Measurements from ENCODE around the gene DNAJB13. TPM values are rescaled to one million over a fixed set of nuclear protein-coding genes. Genes with fewer than 3 reads are reported as not detected.

DNAJB13 gene
- total and polyA plus RNA-seq, 10 of the 15 experiments (the other 5 are each of a cell fraction or from before 2014, with no cell fraction given) = 0.07 to 0.76 (median 0.15) TPM; not detected in 7

DNA sequence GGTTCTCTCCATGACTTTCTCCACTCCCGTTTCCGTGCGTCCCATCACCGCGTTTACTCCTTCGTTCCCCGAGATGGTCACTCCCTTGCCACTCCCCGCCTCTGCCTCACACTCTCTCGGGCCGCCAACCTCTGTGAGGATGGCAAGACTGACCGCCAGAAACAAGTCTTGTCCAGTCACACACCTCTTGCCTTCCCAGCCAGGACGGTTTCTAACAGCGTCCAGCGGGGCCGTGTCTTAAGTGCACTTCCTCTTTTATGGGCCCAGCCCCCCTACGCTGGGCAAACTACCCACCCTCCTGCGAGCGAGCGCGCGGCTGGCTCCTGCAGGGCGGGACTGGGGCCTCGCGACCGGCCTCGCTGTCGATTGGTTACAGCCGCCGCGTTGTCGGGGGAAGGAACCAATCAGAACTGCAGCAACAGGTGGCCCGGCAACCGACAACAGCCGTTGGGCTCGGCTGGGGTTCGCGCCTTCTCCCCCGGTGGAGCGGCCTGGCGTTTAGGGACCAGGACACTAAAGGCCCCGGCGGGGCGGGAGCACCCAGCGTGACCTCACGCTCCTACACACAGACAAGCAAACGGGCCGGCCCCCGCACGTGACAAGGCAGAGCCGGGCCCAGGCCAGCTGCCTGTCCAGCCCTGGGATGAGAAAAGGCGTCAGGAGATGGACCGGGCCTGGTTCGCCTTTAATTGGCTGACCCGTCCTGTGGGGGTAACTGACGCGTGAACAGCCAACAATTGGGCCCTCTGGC, 32.3 kb downstream of the DNAJB13 start (continued):
- TF ChIP-seq WRNIP1 (IDR thresholded peaks at IDR 0.05; ENCODE audit: borderline replicate concordance, low read depth, low read length) = no peak
- TF ChIP-seq CBX3 (IDR thresholded peaks at IDR 0.05; ENCODE audit: borderline replicate concordance, low read depth) = no peak
- peak; percentile 73; the same call in 1 of the 2 replicates for TF ChIP-seq ASH2L (IDR thresholded peaks at IDR 0.05; ENCODE audit: borderline replicate concordance, low read depth)
- peak; percentile 86 to 97 for TF ChIP-seq BHLHE40 (IDR thresholded peaks at IDR 0.05; ENCODE audit: borderline replicate concordance in 1 of 2, low read depth in 2 of 2, low read length in 1 of 2)
- no peak for TF ChIP-seq ZZZ3 (IDR thresholded peaks at IDR 0.05; ENCODE audit: control insufficient read depth, insufficient read length, low read depth)
- TF ChIP-seq TBL1XR1 (IDR thresholded peaks at IDR 0.05; ENCODE audit: low read depth, low read length) = no peak
- TF ChIP-seq ZNF24 (IDR thresholded peaks at IDR 0.05) = no peak
- no peak; the same call in none of the 2 replicates for TF ChIP-seq LARP7 (IDR thresholded peaks at IDR 0.05)
- TF ChIP-seq SUPT20H (IDR thresholded peaks at IDR 0.05; ENCODE audit: borderline replicate concordance, control insufficient read depth, low read depth, low read length) = no peak
- TF ChIP-seq, protein P1, sequence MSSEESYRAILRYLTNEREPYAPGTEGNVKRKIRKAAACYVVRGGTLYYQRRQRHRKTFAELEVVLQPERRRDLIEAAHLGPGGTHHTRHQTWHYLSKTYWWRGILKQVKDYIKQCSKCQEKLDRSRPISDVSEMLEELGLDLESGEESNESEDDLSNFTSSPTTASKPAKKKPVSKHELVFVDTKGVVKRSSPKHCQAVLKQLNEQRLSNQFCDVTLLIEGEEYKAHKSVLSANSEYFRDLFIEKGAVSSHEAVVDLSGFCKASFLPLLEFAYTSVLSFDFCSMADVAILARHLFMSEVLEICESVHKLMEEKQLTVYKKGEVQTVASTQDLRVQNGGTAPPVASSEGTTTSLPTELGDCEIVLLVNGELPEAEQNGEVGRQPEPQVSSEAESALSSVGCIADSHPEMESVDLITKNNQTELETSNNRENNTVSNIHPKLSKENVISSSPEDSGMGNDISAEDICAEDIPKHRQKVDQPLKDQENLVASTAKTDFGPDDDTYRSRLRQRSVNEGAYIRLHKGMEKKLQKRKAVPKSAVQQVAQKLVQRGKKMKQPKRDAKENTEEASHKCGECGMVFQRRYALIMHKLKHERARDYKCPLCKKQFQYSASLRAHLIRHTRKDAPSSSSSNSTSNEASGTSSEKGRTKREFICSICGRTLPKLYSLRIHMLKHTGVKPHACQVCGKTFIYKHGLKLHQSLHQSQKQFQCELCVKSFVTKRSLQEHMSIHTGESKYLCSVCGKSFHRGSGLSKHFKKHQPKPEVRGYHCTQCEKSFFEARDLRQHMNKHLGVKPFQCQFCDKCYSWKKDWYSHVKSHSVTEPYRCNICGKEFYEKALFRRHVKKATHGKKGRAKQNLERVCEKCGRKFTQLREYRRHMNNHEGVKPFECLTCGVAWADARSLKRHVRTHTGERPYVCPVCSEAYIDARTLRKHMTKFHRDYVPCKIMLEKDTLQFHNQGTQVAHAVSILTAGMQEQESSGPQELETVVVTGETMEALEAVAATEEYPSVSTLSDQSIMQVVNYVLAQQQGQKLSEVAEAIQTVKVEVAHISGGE (CRISPR knock-in tag; IDR thresholded peaks at IDR 0.05) = no peak
- TF ChIP-seq, protein P2, sequence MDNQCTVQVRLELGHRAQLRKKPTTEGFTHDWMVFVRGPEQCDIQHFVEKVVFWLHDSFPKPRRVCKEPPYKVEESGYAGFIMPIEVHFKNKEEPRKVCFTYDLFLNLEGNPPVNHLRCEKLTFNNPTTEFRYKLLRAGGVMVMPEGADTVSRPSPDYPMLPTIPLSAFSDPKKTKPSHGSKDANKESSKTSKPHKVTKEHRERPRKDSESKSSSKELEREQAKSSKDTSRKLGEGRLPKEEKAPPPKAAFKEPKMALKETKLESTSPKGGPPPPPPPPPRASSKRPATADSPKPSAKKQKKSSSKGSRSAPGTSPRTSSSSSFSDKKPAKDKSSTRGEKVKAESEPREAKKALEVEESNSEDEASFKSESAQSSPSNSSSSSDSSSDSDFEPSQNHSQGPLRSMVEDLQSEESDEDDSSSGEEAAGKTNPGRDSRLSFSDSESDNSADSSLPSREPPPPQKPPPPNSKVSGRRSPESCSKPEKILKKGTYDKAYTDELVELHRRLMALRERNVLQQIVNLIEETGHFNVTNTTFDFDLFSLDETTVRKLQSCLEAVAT (IDR thresholded peaks at IDR 0.05) = peak; percentile 81
- TF ChIP-seq MYC (IDR thresholded peaks at IDR 0.05; ENCODE audit: insufficient read depth, insufficient read length, insufficient replicate concordance, low read length, severe bottlenecking) = peak; percentile 10
- TF ChIP-seq CREB1 (IDR thresholded peaks at IDR 0.05; ENCODE audit: low read depth) = peak; percentile 71; the same call in 1 of the 2 replicates
- no peak for TF ChIP-seq HDAC2 (IDR thresholded peaks at IDR 0.05)
- TF ChIP-seq RELA (IDR thresholded peaks at IDR 0.05; ENCODE audit: borderline replicate concordance, partially characterized antibody) = peak; percentile 67
- no peak for TF ChIP-seq RAD21 (IDR thresholded peaks at IDR 0.05; ENCODE audit: insufficient read depth, low read depth, low read length)
- TF ChIP-seq, protein P3, sequence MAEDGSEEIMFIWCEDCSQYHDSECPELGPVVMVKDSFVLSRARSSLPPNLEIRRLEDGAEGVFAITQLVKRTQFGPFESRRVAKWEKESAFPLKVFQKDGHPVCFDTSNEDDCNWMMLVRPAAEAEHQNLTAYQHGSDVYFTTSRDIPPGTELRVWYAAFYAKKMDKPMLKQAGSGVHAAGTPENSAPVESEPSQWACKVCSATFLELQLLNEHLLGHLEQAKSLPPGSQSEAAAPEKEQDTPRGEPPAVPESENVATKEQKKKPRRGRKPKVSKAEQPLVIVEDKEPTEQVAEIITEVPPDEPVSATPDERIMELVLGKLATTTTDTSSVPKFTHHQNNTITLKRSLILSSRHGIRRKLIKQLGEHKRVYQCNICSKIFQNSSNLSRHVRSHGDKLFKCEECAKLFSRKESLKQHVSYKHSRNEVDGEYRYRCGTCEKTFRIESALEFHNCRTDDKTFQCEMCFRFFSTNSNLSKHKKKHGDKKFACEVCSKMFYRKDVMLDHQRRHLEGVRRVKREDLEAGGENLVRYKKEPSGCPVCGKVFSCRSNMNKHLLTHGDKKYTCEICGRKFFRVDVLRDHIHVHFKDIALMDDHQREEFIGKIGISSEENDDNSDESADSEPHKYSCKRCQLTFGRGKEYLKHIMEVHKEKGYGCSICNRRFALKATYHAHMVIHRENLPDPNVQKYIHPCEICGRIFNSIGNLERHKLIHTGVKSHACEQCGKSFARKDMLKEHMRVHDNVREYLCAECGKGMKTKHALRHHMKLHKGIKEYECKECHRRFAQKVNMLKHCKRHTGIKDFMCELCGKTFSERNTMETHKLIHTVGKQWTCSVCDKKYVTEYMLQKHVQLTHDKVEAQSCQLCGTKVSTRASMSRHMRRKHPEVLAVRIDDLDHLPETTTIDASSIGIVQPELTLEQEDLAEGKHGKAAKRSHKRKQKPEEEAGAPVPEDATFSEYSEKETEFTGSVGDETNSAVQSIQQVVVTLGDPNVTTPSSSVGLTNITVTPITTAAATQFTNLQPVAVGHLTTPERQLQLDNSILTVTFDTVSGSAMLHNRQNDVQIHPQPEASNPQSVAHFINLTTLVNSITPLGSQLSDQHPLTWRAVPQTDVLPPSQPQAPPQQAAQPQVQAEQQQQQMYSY (CRISPR knock-in tag; IDR thresholded peaks at IDR 0.05) = no peak
- TF ChIP-seq SIX5 (IDR thresholded peaks at IDR 0.05; ENCODE audit: low read depth, low read length, severe bottlenecking) = no peak
- no peak for TF ChIP-seq EGR1 (IDR thresholded peaks at IDR 0.05; ENCODE audit: borderline replicate concordance in 1 of 2, low read depth in 2 of 2, low read length in 2 of 2)

Data from GM12878 (cell line).